ENCODE data around the gene HIVEP1. TPM values are rescaled to one million over a fixed set of nuclear protein-coding genes. Genes with fewer than 3 reads are reported as not detected.

The HIVEP1 gene
- total RNA-seq, 2 experiments from 2014 or later: 22.1 to 22.6 TPM

GRCh38 chr6:12196326-12196936, 184.3 kb downstream of the HIVEP1 start:
- intact Hi-C loops (cut with micrococcal nuclease; ENCODE audit: unreplicated experiment): no loop called here
- no peaks in the 10 kb centered on the region for H4K20me1 ChIP-seq (ENCODE audit: insufficient read depth, low read length)
- no TSS peak for BruUV-seq (replicated peaks)
- H2AFZ ChIP-seq (ENCODE audit: low read length): no peak overlapping the region
- no peaks in the 10 kb centered on the region for H3K4me1 ChIP-seq (ENCODE audit: insufficient read depth, low read length, poor library complexity, severe bottlenecking)
- H3K9me3 ChIP-seq (ENCODE audit: low read length): no peaks in the 10 kb centered on the region
- H3K27ac ChIP-seq (ENCODE audit: low read depth, low read length, poor library complexity, severe bottlenecking): no peak overlapping the region
- H3K9me2 ChIP-seq (ENCODE audit: insufficient read depth, low read length): no peaks in the 10 kb centered on the region
- ChIA-PET POLR2A (interaction anchor here (0.6 kb wide), 1 partner anchor 875 kb away, joined by 3 read pairs; no protein-coding TSS in a partner anchor), CTCF (ENCODE audit: unreplicated experiment) (no interaction called here)
- TF ChIP-seq CTCF (conservative IDR thresholded peaks at IDR 0.05; ENCODE audit: low read length) (no peak), EZH2phosphoT487 (IDR thresholded peaks at IDR 0.05; ENCODE audit: borderline replicate concordance, low read depth, low read length) (no peak)
- H3K4me2 ChIP-seq (ENCODE audit: low read length): no peak overlapping the region
- no peak overlapping the region for H3K4me3 ChIP-seq (ENCODE audit: low read depth, low read length, poor library complexity, severe bottlenecking)
- DNase-seq (ENCODE audit: low spot score): no peak
- H3K79me2 ChIP-seq (ENCODE audit: insufficient read depth, low read depth, low read length): no peaks in the 10 kb centered on the region
- no peaks in the 10 kb centered on the region for H3K36me3 ChIP-seq (ENCODE audit: insufficient read depth, low read length)

- Histone ChIP-seq H3K27ac (ENCODE audit: low read depth, low read length, poor library complexity, severe bottlenecking) (no peak overlapping the region), H3K4me2 (ENCODE audit: low read length) (no peak overlapping the region), H3K36me3 (ENCODE audit: insufficient read depth, low read length) (no peaks in the 10 kb centered on the region), H2AFZ (ENCODE audit: low read length) (no peak overlapping the region), H3K9me2 (ENCODE audit: insufficient read depth, low read length) (no peaks in the 10 kb centered on the region), H3K4me1 (ENCODE audit: insufficient read depth, low read length, poor library complexity, severe bottlenecking) (no peaks in the 10 kb centered on the region), H4K20me1 (ENCODE audit: insufficient read depth, low read length) (no peaks in the 10 kb centered on the region), H3K9me3 (ENCODE audit: low read length) (no peaks in the 10 kb centered on the region), H3K79me2 (ENCODE audit: insufficient read depth, low read depth, low read length) (no peaks in the 10 kb centered on the region), H3K4me3 (ENCODE audit: low read depth, low read length, poor library complexity, severe bottlenecking) (no peak overlapping the region)
- no peak for TF ChIP-seq CTCF (conservative IDR thresholded peaks at IDR 0.05; ENCODE audit: low read length)
- TF ChIP-seq EZH2phosphoT487 (IDR thresholded peaks at IDR 0.05; ENCODE audit: borderline replicate concordance, low read depth, low read length): no peak
- no peak for DNase-seq (ENCODE audit: low spot score)
- POLR2A ChIA-PET: no interaction called here
- intact Hi-C loops (cut with micrococcal nuclease; ENCODE audit: unreplicated experiment): no loop called here
- CTCF ChIA-PET (ENCODE audit: unreplicated experiment): no interaction called here
- BruUV-seq (replicated peaks): no TSS peak
Measured at GRCh38 chr6:12198851-12199250, 186.7 kb downstream of the HIVEP1 start.

GRCh38 chr6:12200015-12200564, 188.0 kb downstream of the HIVEP1 start:
- no peak overlapping the region for H3K4me2 ChIP-seq (ENCODE audit: low read length)
- no peaks in the 10 kb centered on the region for H3K4me1 ChIP-seq (ENCODE audit: insufficient read depth, low read length, poor library complexity, severe bottlenecking)
- no peaks in the 10 kb centered on the region for H3K36me3 ChIP-seq (ENCODE audit: insufficient read depth, low read length)
- H3K27ac ChIP-seq (ENCODE audit: low read depth, low read length, poor library complexity, severe bottlenecking): no peak overlapping the region
- TF ChIP-seq CTCF (conservative IDR thresholded peaks at IDR 0.05; ENCODE audit: low read length) (no peak), EZH2phosphoT487 (IDR thresholded peaks at IDR 0.05; ENCODE audit: borderline replicate concordance, low read depth, low read length) (no peak)
- POLR2A ChIA-PET: no interaction called here
- no peak overlapping the region for H3K4me3 ChIP-seq (ENCODE audit: low read depth, low read length, poor library complexity, severe bottlenecking)
- H3K79me2 ChIP-seq (ENCODE audit: insufficient read depth, low read depth, low read length): no peaks in the 10 kb centered on the region
- H2AFZ ChIP-seq (ENCODE audit: low read length): no peak overlapping the region
- no peak for DNase-seq (ENCODE audit: low spot score)
- no peaks in the 10 kb centered on the region for H3K9me2 ChIP-seq (ENCODE audit: insufficient read depth, low read length)
- intact Hi-C loops (cut with micrococcal nuclease; ENCODE audit: unreplicated experiment): no loop called here
- no peaks in the 10 kb centered on the region for H4K20me1 ChIP-seq (ENCODE audit: insufficient read depth, low read length)
- CTCF ChIA-PET (ENCODE audit: unreplicated experiment): no interaction called here
- H3K9me3 ChIP-seq (ENCODE audit: low read length): no peaks in the 10 kb centered on the region
- no TSS peak for BruUV-seq (replicated peaks)
